Fibroblast of lung (primary cell): ENCODE data around the gene CCDC73.

Experiments used
- EZH2 ChIP-seq: IDR thresholded peaks from 2 replicates; pipeline ENCODE4 v1.5.1; 2012; ENCODE audit warnings: low read length, control low read depth, mild to moderate bottlenecking; ENCODE audit errors: missing control alignments
- TF ChIP-seq, protein P1 (sequence below), 2 donors: IDR thresholded peaks in 1 of 2; conservative IDR thresholded peaks in 1 of 2; 1 replicate in 1 of 2; 2 replicates in 1 of 2; pipeline ENCODE4 v1.5.1; 2011 to 2012; ENCODE audit warnings: low read length in 2 of 2, control low read depth in 1 of 2, inconsistent platforms in 1 of 2, low read depth in 1 of 2, mild to moderate bottlenecking in 1 of 2

- TF ChIP-seq, protein P1, sequence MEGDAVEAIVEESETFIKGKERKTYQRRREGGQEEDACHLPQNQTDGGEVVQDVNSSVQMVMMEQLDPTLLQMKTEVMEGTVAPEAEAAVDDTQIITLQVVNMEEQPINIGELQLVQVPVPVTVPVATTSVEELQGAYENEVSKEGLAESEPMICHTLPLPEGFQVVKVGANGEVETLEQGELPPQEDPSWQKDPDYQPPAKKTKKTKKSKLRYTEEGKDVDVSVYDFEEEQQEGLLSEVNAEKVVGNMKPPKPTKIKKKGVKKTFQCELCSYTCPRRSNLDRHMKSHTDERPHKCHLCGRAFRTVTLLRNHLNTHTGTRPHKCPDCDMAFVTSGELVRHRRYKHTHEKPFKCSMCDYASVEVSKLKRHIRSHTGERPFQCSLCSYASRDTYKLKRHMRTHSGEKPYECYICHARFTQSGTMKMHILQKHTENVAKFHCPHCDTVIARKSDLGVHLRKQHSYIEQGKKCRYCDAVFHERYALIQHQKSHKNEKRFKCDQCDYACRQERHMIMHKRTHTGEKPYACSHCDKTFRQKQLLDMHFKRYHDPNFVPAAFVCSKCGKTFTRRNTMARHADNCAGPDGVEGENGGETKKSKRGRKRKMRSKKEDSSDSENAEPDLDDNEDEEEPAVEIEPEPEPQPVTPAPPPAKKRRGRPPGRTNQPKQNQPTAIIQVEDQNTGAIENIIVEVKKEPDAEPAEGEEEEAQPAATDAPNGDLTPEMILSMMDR (conservative IDR thresholded peaks at IDR 0.05 in 1 of 2, IDR thresholded peaks at IDR 0.05 in 1 of 2; ENCODE audit: low read depth in 1 of 2, low read length in 2 of 2) = no peak
- TF ChIP-seq EZH2 = no peak
Measured at GRCh38 chr11:32555091-32555490, 239.4 kb downstream of the CCDC73 start.
